ENCODE results near the gene TYROBP. TPM values are rescaled to one million over a fixed set of nuclear protein-coding genes. Genes with fewer than 3 reads are reported as not detected.
"Not testable (repeated sequence)": the region's sequence is repeated elsewhere in the genome, so short reads cannot be mapped to it uniquely, and the experiment has no call there.

Gene TYROBP
- polyA plus RNA-seq, 3 donors, result 23.7 to 207 (median 194) TPM

DNA sequence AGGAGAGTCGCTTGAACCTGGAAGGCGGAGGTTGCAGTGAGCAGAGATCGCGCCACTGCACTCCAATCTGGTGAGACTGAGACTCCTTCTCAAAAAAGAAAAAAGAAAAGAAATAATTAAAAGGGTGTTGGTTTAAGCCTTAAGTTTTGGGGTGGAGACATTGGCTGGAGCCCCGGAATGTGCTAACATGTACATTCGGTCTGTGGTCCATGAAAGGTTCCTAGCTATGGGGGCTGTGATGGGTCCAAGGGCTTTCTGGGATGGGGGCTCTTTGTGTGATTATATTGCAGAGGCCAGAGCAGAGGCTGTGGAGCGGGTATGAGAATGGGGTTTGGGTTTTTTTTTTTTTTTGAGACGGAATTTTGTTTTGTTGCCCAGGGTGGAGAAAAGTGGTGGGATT, 22.2 kb downstream of the TYROBP start:
- WGBS, 3 donors, result 92 to 96% (median 94%) methylated on average over 7 to 8 of the region's 8 CpGs
- no peak overlapping the region for H3K27ac ChIP-seq (ENCODE audit: low read depth, low read length)

DNA sequence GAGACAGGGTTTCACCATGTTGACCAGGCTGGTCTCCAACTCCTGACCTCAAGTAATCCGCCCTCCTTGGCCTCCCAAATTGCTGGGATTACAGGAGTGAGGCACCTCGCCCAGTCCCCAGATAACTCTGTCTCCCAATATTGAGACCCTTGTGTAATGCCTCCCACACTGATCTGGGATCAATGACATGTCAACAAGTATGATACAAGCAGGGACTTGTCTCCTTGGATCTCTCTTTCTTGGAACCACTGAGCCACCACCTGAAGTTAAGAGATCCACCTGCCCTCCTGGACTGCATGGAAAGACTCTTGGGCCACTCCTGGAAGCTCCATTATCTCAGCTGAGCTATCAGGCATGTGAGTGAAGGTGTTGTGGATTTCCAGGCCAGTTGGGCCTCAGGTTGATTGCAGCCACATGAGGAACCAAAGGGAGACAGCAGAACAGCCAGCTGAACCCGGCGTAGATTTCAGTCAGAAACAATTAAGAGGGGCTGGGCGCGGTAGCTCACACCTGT, 22.8 kb downstream of the TYROBP start:
- no peak overlapping the region for H3K27ac ChIP-seq (ENCODE audit: low read depth, low read length)
- WGBS, 3 donors, result 88 to 95% (median 94%) methylated on average over 6 of the region's 6 CpGs

DNA sequence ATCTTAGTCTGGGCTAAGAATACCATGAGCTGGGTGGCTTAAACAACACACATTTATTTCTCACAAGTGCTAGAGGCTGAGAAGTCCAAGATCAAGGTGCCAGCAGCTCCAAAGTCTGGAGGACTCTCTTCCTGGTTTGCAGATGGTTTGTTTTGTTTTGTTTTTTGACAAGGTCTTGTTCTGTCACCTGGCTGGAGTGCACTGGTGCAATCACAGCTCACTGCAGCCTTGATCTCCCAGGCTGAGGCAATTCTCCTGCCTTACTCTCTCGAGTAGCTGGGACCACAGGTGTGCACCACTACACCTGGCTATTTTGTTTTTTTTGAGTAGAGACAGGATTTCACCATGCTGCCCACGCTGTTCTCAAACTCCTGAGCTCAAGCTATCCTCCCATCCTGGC, 24.2 kb downstream of the TYROBP start:
- WGBS, 3 donors, result 46 to 70% (median 67%) methylated on average over 2 of the region's 2 CpGs

DNA sequence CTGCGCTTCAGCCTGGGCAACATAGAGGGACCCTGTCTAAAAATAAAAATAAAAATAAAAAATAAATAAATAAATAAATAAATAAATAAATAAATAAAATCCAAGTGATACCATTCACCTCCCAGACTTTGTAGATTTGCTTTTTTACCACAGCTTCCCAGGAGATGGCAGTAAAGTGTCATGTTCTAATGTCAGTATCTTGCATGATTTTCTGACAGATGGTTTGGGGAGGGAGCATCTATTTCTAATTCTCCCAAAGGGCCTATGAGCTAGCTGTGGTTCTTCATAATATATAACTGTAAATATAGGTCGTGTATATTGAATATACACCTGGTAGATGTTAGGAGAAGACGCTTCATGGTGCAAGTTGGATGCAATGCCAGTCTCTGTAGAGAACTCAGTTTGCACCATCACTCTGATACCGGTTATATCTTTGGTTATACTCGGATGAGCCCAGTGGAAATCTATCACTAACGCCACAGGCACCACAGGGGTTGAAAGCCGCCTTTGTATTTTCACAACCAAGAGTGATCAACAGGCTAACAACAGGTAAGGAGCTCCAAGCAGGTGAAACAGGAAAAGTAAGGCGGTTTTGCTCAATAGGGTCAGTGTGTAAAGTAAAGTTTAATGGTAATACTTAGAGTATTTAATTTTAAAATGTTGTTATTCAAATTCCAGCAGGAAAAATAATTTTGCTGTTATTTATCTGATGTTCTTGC, 25.8 kb downstream of the TYROBP start:
- H3K27ac ChIP-seq (ENCODE audit: low read depth, low read length), result no peak overlapping the region
- WGBS, 3 donors, result 22 to 30% (median 23%) methylated on average over 8 of the region's 8 CpGs

More for the DNA sequence above, 24.2 kb downstream of the TYROBP start:
- H3K27ac ChIP-seq (ENCODE audit: low read depth, low read length), result no peak overlapping the region

DNA sequence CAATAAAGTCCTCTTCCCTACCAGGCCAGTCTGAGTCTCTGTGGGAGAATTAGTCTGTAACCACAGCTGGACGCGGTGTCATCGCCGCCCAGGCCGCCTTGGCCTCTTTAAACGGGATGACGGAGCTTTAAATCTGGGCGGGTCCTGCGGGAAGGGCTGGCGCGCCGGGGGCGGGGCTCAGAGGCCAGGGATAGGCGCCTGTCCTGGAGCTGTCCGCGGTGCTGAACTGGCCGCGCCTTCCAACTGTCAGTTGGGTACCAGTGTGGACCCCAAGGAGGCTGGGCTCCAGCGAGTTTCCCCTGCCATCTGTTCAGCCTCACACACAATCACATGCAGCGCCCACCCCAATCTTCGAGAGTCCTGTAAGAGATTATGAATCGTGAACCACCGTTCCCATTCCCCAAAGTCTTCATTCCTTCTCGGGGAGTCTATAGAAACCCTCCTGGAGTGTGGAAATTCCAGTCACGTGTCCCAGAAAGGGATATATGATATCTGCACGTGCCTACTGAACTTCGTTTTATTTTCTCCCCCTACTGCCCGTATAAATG, 28.3 kb downstream of the TYROBP start:
- H3K27ac ChIP-seq (ENCODE audit: low read depth, low read length), result no peak overlapping the region
- WGBS, 3 donors, result 3% methylated on average over 28 of the region's 28 CpGs

DNA sequence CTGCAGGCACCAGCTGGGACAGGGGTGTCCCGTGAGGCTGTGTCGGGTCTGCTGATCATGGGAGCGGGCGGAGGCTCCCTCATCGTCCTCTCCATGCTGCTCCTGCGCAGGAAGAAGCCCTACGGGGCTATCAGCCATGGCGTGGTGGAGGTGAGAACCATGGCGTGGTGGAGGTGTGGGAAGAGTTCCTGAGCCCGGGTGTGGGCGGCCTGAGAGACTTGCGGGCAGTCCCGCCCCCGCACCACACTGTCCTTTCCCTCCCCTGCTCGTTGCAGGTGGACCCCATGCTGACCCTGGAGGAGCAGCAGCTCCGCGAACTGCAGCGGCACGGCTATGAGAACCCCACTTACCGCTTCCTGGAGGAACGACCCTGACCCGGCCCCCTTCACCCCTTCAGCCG, 29.0 kb downstream of the TYROBP start:
- WGBS, 3 donors, result 55 to 63% (median 63%) methylated on average over 22 to 23 of the region's 23 CpGs
- H3K27ac ChIP-seq (ENCODE audit: low read depth, low read length), result no peak overlapping the region

DNA sequence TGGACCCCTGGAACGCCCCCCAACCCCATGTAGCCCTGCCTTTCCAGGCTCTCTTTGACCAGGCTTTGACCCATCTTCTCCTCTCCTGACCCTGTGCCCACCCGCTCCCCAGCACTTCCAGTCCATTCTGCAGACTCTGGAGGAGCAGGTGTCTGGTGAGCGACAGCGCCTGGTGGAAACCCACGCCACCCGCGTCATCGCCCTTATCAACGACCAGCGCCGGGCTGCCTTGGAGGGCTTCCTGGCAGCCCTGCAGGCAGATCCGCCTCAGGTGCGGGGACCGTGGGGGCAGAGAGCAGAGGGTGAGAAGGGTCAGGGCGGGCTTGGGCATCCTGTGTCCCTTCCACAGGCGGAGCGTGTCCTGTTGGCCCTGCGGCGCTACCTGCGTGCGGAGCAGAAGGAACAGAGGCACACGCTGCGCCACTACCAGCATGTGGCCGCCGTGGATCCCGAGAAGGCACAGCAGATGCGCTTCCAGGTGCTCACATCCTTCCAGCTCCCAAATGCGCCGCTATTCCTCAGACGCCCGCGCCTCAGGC, 33.6 kb downstream of the TYROBP start:
- WGBS, 3 donors, result 94 to 95% (median 95%) methylated on average over 27 to 32 of the region's 32 CpGs
- H3K27ac ChIP-seq (ENCODE audit: low read depth, low read length), result no peak overlapping the region

DNA sequence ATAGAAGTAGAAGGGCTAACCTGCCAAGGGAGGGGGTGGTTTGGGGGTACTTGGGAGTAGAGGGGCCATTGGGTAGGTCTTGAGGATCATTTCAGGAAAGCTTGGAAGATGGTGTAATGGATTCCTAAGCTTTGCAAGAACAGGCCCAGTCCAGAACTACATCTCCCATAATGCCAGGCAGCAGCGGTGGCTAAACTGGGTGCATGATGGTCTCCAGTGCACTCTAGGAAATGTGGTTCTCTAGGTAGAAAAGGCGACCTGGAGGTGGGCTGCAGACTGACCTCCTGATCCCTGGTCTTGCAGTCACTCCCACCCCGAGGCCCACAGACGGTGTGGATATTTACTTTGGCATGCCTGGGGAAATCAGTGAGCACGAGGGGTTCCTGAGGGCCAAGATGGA, 35.9 kb downstream of the TYROBP start:
- H3K27ac ChIP-seq (ENCODE audit: low read depth, low read length), result no peak overlapping the region
- WGBS, 3 donors, result 87 to 89% (median 87%) methylated on average over 5 of the region's 5 CpGs

DNA sequence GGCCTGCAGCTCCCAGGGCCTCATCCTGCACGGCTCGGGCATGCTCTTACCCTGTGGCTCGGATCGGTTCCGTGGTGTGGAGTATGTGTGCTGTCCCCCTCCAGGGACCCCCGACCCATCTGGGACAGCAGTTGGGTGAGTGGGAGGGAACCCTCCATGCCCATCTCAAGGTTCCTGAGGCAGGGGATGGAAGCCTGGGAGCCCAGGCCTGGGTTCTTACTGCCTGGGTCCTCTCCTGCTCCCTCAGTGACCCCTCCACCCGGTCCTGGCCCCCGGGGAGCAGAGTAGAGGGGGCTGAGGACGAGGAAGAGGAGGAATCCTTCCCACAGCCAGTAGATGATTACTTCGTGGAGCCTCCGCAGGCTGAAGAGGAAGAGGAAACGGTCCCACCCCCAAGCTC, 36.5 kb downstream of the TYROBP start:
- H3K27ac ChIP-seq (ENCODE audit: low read depth, low read length), result no peak overlapping the region
- 73 to 88% (median 87%) methylated on average over 12 of the region's 12 CpGs for WGBS, 3 donors

DNA sequence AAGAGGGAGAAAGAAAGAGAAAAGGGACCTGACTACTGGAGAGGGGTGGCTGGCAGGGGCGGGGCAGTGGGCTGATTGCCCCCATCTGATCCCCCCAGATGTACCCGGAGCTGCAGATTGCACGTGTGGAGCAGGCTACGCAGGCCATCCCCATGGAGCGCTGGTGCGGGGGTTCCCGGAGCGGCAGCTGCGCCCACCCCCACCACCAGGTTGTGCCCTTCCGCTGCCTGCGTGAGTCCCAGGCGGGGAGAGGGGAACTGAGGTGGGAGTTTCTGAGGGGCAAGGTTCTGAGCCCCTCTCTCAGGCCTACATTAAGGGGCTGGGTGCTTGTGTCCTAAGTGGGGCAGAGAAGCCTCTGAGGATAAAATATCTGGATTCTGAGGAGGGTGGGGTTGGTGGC, 37.3 kb downstream of the TYROBP start:
- 79 to 90% (median 85%) methylated on average over 12 of the region's 12 CpGs for WGBS, 3 donors
- no peak overlapping the region for H3K27ac ChIP-seq (ENCODE audit: low read depth, low read length)

DNA sequence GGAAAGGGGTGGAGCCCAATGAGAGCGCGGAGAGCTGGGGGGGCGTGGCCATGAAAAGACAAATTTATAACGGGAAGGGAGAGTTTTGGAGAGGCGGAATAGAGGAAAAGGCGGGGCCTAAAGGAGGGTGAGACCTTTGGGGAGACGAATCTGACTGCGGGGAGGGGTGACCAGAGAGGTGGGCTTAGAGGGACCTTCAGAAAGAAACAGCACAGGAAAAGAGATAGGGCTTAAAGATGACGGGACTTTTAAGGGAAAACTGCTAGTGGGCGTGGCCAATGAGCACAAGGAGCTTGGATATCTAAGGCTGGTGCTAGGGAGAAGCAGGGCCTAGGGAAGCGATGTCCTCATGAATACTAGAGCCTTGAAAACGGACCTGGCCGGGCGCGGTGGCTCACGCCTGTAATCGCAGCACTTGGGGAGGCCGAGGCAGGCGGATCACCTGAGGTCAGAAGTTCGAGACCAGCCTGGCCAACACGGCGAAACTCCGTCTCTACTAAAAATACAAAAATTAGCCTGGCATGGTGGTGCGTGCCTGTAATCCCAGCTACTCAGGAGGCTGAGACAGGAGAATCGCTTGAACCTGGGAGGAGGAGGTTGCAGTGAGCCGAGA, 37.9 kb downstream of the TYROBP start:
- WGBS, 3 donors, result 40 to 57% (median 44%) methylated on average over 26 of the region's 26 CpGs
- H3K27ac ChIP-seq (ENCODE audit: low read depth, low read length), result not testable (repeated sequence)

DNA sequence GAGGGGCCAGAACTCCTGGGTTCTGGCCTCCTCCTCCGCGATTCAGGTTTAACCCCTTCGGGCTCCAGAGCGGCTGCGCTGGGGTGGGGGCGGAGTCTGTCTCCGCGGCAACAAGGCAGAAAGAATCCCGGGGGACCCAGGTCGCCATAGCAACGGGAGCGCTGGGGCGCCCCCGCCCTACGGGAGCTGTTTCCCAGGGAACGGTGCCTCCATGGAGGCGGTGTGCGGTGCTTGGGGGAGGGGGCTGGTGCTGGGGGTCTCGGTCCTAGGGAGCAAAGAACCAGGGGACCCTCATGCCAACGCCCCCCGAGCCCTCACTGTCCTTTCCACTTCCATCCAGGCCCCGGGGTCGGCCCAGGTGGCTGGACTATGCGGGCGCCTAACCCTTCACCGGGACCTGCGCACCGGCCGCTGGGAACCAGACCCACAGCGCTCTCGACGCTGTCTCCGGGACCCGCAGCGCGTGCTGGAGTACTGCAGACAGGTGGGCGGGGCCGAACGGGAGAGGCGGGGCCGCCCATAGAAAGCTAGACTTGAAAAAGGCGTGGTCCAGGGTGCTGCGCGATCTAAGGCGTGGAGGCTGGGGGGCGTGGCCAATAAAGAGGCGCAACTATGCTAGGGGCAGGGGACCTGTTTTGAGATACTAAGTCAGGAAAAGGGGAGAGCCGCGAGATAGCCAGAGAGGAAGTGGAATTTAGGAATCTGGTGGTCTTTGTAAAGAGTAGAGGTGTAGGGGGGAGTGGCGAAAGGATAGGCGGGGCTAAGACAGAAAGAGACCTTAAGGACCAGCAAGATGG, 38.6 kb downstream of the TYROBP start:
- 1 to 4% (median 2%) methylated on average over 51 of the region's 51 CpGs for whole genome bisulfite sequencing, 3 donors

DNA sequence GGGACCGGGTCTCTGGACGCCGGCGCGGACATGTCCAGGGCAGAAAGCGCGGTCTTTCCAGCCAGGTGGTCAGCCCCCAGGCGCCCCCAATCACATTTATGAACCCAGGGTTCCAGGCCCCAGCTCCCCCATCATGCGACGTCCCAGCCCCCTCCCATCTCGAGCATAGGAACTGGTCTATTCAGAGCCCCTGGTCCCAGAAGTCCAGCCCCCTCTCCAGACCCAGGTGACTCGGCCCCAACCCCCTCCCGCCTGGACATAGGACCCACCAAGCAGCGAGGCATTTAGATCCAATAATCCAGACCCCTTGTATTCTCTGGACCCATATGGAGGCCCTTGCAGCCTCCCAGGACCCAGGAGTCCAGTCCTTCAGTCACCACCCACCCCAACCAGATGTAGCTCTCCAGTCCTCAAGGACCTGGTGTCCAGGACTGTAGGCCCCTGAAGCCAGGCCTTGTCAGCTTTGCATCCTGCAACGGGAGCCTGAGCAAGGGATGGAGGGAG, 39.2 kb downstream of the TYROBP start:
- 3 to 4% (median 4%) methylated on average over 10 to 15 of the region's 15 CpGs for WGBS, 3 donors
- H3K27ac ChIP-seq (ENCODE audit: low read depth, low read length), result no peak overlapping the region

More for the DNA sequence above, 38.6 kb downstream of the TYROBP start:
- no peak overlapping the region for H3K27ac ChIP-seq (ENCODE audit: low read depth, low read length)

DNA sequence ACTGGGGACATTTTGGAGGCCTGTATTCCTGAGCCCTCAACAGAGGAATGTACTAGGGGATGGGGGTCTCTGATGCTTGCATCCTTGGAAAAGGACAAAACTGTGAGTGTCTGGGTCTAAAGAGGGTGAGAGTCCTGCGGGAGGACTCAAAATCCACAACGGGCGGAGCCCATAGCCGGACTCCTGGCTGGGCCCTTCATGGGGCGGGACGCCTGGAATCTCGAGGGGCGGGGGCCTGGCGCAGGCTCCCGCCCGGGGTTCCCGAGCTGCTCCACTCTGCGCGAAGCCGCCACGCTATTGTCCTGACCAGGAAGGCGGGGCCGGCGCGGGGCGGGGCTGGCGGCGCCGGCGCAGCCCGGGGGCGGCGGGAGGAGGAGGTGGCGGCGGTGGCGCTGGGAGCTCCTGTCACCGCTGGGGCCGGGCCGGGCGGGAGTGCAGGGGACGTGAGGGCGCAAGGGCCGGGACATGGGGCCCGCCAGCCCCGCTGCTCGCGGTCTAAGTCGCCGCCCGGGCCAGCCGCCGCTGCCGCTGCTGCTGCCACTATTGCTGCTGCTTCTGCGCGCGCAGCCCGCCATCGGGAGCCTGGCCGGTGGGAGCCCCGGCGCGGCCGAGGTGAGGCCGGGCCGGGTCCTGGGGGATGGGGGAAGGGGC, 39.8 kb downstream of the TYROBP start, which contains the start of gene APLP1:
Gene APLP1 (plus strand): TSS at position 403 of the 651 bp plus-strand sequence. CDS start 63 bp downstream, at position 466.
- 0 to 2% (median 0%) methylated on average over 26 to 59 of the region's 60 CpGs for WGBS, 3 donors
- no peak within 1 kb of the TSS for H3K27ac ChIP-seq (ENCODE audit: low read depth, low read length)

DNA sequence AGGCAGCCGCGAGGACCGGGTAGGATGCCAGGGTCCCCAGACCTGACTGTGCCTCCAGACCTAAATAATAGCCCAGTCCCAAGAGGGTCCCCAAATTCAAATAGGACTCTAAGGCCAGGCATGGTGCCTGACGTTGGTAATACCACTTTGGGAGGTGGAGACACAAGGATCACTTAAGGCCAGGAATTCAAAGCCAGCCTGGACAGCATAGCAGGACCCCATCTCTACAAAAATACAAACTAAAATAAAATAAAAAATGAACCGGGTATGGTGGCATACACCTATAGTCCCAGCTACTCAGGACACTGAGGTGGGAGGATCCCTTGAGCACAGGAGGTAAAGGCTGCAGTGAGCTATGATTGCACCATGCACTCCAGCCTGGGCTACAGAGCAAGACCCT, 45.1 kb downstream of the TYROBP start:
- 85 to 88% (median 87%) methylated on average over 5 of the region's 5 CpGs for WGBS, 3 donors
- H3K27ac ChIP-seq (ENCODE audit: low read depth, low read length), result no peak overlapping the region

DNA sequence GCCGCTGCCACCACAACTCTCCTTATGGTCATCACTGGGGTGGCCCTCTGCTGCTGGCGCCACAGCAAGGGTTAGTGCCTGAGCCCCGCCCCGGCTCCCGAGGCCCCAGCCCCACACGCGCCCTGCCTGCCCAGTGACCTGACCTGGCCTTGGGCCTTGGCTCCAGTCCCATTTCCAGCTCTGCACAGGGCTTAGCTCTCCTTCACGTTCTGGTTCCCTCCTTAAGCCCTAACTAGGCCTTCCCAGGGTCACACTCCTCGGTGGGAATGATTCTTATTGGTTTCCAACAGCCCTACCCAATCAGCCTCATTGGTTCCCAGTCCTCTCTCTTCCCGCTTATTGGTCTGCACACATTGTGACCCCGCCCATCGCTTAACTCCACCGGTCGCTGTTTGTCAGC, 45.6 kb downstream of the TYROBP start:
- 51 to 81% (median 79%) methylated on average over 14 of the region's 14 CpGs for WGBS, 3 donors
- H3K27ac ChIP-seq (ENCODE audit: low read depth, low read length), result no peak overlapping the region

DNA sequence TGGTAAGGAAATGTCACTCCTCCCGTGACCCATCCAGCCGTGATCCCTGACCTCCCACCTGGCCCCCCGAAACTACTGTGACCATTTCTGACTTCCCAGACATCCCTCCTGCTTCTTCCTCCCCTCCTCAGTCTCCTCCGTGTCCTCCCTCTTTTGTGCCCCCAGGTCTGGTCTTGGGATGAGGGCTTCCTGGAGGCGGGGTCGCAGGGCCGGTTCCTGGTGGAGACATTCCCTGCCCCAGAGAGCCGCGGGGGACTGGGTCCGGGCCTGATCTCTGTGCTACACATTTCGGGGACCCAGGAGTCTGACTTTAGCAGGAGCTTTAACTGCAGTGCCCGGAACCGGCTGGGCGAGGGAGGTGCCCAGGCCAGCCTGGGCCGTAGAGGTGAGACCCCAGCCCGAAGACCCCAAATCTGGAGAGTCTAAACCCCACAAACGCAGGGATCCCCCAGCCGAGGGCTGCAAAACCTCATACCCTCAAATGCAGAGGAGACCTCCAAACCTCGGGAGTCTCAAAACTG, 46.4 kb downstream of the TYROBP start:
- no peak overlapping the region for H3K27ac ChIP-seq (ENCODE audit: low read depth, low read length)
- WGBS, 3 donors, result 51 to 68% (median 54%) methylated on average over 19 of the region's 19 CpGs
